Posterior cingulate gyrus (tissue), 11 donors: ENCODE measurements around the gene ERH.

Experiments used
- DNase-seq, 10 donors: peaks; one replicate each; pipeline versions ENCODE4 v3.0.0 to v3.0.0-alpha.2; 2020 to 2021; ENCODE audit warnings: mixed read lengths in 3 of 10
- intact Hi-C: fragments of 100-400 bp; cut with DNase I; formaldehyde crosslinking; loops from one replicate; pipeline ENCODE4 v1.15.1; 2023

ERH gene

DNA sequence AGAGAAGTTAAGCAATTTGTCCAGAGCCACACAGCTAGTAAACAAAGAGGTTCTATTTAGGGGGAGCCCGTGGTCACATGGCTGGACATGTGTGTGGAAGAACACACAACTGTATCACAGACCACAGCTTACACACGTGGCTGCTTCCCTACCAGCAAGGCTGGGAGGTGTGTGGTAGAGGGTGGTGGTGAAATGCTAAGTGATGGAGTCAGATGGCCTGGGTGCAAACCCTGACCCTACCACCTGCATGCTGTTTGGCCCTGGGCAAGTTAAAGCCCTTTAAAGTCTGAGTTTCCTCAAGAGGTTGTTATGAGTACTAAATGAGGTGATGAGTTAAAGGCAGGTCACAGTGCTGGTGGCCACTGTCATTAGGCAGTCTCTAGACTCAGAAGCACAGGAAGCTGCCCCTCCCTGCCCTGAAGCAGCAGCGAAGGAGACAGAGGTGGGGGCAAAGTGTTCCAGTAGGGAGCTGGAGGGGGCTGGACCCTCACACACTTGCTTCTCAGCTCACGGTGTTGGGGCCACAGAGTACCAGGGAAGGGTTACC lies 64.2 kb downstream of the ERH start:
- intact Hi-C loops = no loop called here
- DNase-seq = peak in 3 of 10 donors; percentile 8 to 52 (median 10)

DNA sequence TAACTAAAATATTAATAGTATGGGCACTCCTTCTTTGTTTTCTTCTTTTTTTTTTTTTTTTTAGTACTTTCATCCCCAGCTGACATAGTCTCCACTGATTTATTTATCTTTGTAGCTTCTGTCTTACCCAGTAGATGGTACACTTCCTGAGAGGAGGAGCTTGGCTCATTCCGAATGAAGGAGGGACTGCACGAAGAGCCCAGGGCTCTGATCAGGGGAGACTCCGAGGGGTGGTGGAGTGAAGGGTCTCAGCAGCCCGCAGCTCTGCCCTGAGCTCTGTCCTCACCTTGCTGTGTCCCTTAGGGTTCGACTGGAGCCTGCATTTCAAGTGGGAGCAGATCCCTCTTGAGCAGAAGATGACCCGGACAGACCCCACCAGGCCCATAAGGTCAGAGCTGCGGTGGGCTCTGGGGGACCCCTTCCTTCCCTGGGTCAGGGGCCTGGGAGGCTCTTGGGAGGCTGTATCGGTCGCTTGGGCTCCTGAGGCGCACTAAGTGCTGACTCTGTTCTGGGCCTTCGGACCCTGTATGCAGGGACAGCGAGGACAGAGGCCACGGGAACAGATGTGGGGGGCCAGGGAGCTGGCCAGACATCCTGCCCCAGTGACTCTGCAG lies 65.2 kb downstream of the ERH start:
- peak in 3 of 10 donors; percentile 31 to 59 (median 31) for DNase-seq
- intact Hi-C loops = no loop called here

DNA sequence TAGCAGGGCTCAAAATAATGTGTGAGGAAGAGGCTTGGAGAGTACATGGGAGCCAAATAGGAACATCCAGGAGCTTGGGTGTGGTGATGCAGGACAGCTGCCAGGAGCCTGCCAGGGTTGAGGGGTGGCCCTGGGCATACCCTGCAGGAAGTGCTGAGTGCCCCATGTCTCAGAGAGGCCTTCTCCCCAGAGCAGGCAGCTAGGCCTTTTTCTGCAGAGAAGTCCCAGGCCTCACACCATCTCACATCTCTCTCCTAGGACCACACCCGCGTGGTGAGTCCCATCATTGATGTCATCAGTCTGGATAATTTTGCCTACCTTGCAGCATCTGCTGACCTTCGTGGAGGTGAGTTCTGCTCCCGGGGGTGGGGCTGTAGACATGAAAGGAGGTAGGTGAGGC lies 66.9 kb downstream of the ERH start:
- intact Hi-C loops = no loop called here
- DNase-seq = peak in 3 of 10 donors; percentile 3 to 19 (median 10)
